ENCODE results near the gene LARP1. TPM values are rescaled to one million over a fixed set of nuclear protein-coding genes. Genes with fewer than 3 reads are reported as not detected.
"Not testable (repeated sequence)": the region's sequence is repeated elsewhere in the genome, so short reads cannot be mapped to it uniquely, and the experiment has no call there.

LARP1 gene
- total RNA-seq, 1 donor from 2014 or later: 202 TPM

GRCh38 chr5:154759868-154760267, 4.7 kb downstream of the LARP1 start:
- DNase-seq (ENCODE audit: low spot score): not testable (repeated sequence)

- DNase-seq (ENCODE audit: low spot score): no peak
Measured at GRCh38 chr5:154761046-154761736, 6.0 kb downstream of the LARP1 start.

- DNase-seq (ENCODE audit: low spot score): no peak
Measured at GRCh38 chr5:154762261-154762660, 7.1 kb downstream of the LARP1 start.

- no peak for DNase-seq (ENCODE audit: low spot score)
Measured at GRCh38 chr5:154762700-154763099, 7.5 kb downstream of the LARP1 start.

- no peak for DNase-seq (ENCODE audit: low spot score)
Measured at GRCh38 chr5:154764967-154765366, 9.8 kb downstream of the LARP1 start.

- no peak for DNase-seq (ENCODE audit: low spot score)
Measured at GRCh38 chr5:154765396-154765925, 10.3 kb downstream of the LARP1 start.

- no peak for DNase-seq (ENCODE audit: low spot score)
Measured at GRCh38 chr5:154766558-154767281, 11.5 kb downstream of the LARP1 start.

- no peak for DNase-seq (ENCODE audit: low spot score)
Measured at GRCh38 chr5:154767576-154767975, 12.4 kb downstream of the LARP1 start.

- no peak for DNase-seq (ENCODE audit: low spot score)
Measured at GRCh38 chr5:154768207-154768606, 13.0 kb downstream of the LARP1 start.

GRCh38 chr5:154770111-154770510, 14.9 kb downstream of the LARP1 start:
- no peak for DNase-seq (ENCODE audit: low spot score)

GRCh38 chr5:154771383-154771901, 16.3 kb downstream of the LARP1 start:
- DNase-seq (ENCODE audit: low spot score): no peak

- no peak for DNase-seq (ENCODE audit: low spot score)
Measured at GRCh38 chr5:154773326-154773725, 18.1 kb downstream of the LARP1 start.

- DNase-seq (ENCODE audit: low spot score): no peak
Measured at GRCh38 chr5:154776167-154776566, 21.0 kb downstream of the LARP1 start.

- no peak for DNase-seq (ENCODE audit: low spot score)
Measured at GRCh38 chr5:154778534-154778933, 23.4 kb downstream of the LARP1 start.

GRCh38 chr5:154779105-154779504, 23.9 kb downstream of the LARP1 start:
- no peak for DNase-seq (ENCODE audit: low spot score)

GRCh38 chr5:154780128-154780527, 25.0 kb downstream of the LARP1 start:
- no peak for DNase-seq (ENCODE audit: low spot score)

- no peak for DNase-seq (ENCODE audit: low spot score)
Measured at GRCh38 chr5:154782326-154782725, 27.1 kb downstream of the LARP1 start.

GRCh38 chr5:154782812-154783592, 27.8 kb downstream of the LARP1 start:
- DNase-seq (ENCODE audit: low spot score): no peak

GRCh38 chr5:154783774-154784460, 28.7 kb downstream of the LARP1 start:
- no peak for DNase-seq (ENCODE audit: low spot score)

- no peak for DNase-seq (ENCODE audit: low spot score)
Measured at GRCh38 chr5:154784856-154785255, 29.7 kb downstream of the LARP1 start.

- DNase-seq (ENCODE audit: low spot score): no peak
Measured at GRCh38 chr5:154786414-154786813, 31.2 kb downstream of the LARP1 start.

All from mesenteric fat pad (tissue), 1 donor.